H54 (cell line): ENCODE results near the gene OR1G1.
"Not testable (repeated sequence)": the region's sequence is repeated elsewhere in the genome, so short reads cannot be mapped to it uniquely, and the experiment has no call there.

ENCODE experiments used
- DNase-seq: peaks from one replicate; pipeline ENCODE4 v3.0.0; 2011; ENCODE audit warnings: low spot score, mixed read lengths; ENCODE audit not compliant: insufficient read length
- FAIRE-seq: peaks from 3 replicates; lab custom pipeline; 2011; peaks lifted over from hg19 to GRCh38; lab: Jason Lieb, UNC
- POLR2A ChIP-seq: IDR thresholded peaks from 2 replicates; pipeline ENCODE4 v1.6.1; 2011; ENCODE audit warnings: low read depth, mild to moderate bottlenecking, low read length

Gene OR1G1

GRCh38 chr17:3127451-3127850, at the start of gene OR1G1:
TSS of gene OR1G1 (minus strand) at chr17:3127551. CDS start at chr17:3127551, 0 bp downstream.
- no peak for FAIRE-seq
- no peak for TF ChIP-seq POLR2A
- no peak for DNase-seq

- no peak for TF ChIP-seq POLR2A
- DNase-seq = no peak
- FAIRE-seq = no peak
Observed at GRCh38 chr17:3167574-3167973, 40.2 kb upstream of the OR1G1 start.

GRCh38 chr17:3157218-3157617, 29.9 kb upstream of the OR1G1 start:
- no peak for TF ChIP-seq POLR2A
- DNase-seq (no peak), FAIRE-seq (no peak)

- FAIRE-seq, DNase-seq: not testable (repeated sequence)
Observed at GRCh38 chr17:3137494-3137893, 10.1 kb upstream of the OR1G1 start.

DNA sequence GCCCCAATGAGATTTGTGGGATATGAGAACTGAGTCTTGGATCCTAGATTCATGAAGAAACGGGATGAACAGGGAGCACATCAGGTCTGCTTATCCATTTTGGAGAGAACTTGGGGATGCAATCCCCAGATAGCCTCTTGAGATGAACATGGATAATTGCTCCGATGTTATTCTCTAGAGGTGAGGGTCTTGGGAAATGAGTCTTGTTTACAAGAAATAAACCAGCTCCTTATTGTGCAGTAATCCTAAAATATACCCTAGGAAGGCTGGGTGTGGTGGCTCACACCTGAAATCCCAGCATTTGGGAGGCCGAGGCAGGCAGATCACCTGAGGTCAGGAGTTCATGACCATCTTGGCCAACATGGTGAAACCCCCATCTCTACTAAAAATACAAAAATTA, 23.0 kb downstream of the OR1G1 start, which contains the start of gene OR1D2:
Gene OR1D2 (minus strand): TSS at position 101 of the 400 bp plus-strand sequence. CDS start 11,426 bp downstream, outside the sequence.
- DNase-seq = no peak
- no peak for FAIRE-seq
- no peak for TF ChIP-seq POLR2A
